ENCODE measurements around the gene TRIM17. TPM values are rescaled to one million over a fixed set of nuclear protein-coding genes. Genes with fewer than 3 reads are reported as not detected.

TRIM17 gene
- total and polyA plus RNA-seq, 2 donors from 2014 or later, result 1.3 to 6.5 TPM

DNA sequence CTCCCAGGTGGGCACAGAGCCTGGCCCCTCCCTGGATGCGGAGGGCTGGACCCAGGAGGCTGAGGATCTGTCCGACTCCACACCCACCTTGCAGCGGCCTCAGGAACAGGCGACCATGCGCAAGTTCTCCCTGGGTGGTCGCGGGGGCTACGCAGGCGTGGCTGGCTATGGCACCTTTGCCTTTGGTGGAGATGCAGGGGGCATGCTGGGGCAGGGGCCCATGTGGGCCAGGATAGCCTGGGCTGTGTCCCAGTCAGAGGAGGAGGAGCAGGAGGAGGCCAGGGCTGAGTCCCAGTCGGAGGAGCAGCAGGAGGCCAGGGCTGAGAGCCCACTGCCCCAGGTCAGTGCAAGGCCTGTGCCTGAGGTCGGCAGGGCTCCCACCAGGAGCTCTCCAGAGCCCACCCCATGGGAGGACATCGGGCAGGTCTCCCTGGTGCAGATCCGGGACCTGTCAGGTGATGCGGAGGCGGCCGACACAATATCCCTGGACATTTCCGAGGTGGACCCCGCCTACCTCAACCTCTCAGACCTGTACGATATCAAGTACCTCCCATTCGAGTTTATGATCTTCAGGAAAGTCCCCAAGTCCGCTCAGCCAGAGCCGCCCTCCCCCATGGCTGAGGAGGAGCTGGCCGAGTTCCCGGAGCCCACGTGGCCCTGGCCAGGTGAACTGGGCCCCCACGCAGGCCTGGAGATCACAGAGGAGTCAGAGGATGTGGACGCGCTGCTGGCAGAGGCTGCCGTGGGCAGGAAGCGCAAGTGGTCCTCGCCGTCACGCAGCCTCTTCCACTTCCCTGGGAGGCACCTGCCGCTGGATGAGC is 44.3 kb downstream of the TRIM17 start:
- intact Hi-C loops (cut with DNase I), result no loop called here
- H3K9ac ChIP-seq (ENCODE audit: low read length in 3 of 3), result no peak overlapping the region
- no peak for FAIRE-seq
- H3K36me3 ChIP-seq (ENCODE audit: control insufficient read depth in 2 of 3, insufficient read depth in 3 of 3, low read length in 3 of 3), result no peaks in the 10 kb centered on the region
- H3K9me3 ChIP-seq (ENCODE audit: control insufficient read depth in 2 of 3, insufficient read depth in 1 of 3, low read length in 3 of 3), result no peaks in the 10 kb centered on the region
- TF ChIP-seq, protein P1, sequence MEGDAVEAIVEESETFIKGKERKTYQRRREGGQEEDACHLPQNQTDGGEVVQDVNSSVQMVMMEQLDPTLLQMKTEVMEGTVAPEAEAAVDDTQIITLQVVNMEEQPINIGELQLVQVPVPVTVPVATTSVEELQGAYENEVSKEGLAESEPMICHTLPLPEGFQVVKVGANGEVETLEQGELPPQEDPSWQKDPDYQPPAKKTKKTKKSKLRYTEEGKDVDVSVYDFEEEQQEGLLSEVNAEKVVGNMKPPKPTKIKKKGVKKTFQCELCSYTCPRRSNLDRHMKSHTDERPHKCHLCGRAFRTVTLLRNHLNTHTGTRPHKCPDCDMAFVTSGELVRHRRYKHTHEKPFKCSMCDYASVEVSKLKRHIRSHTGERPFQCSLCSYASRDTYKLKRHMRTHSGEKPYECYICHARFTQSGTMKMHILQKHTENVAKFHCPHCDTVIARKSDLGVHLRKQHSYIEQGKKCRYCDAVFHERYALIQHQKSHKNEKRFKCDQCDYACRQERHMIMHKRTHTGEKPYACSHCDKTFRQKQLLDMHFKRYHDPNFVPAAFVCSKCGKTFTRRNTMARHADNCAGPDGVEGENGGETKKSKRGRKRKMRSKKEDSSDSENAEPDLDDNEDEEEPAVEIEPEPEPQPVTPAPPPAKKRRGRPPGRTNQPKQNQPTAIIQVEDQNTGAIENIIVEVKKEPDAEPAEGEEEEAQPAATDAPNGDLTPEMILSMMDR (IDR thresholded peaks at IDR 0.05; ENCODE audit: borderline replicate concordance, extremely low read depth, insufficient read depth), result no peak
- peak overlapping the region; percentile 63 to 83 for H3K27ac ChIP-seq (ENCODE audit: low read depth in 2 of 2, low read length in 2 of 2)
- DNase-seq, result peak; percentile 79 to 92 (median 86)
- H3K4me3 ChIP-seq (ENCODE audit: low read length in 3 of 3), result peak overlapping the region in 1 of 3 donors; percentile 39
- H3K27me3 ChIP-seq (ENCODE audit: control insufficient read depth, insufficient read depth, low read length), result no peaks in the 10 kb centered on the region
- H3K4me1 ChIP-seq (ENCODE audit: control insufficient read depth in 2 of 3, insufficient read depth in 2 of 3, low read depth in 1 of 3, low read length in 3 of 3), result peaks cover 0 to 12% (median 0%) of the 10 kb centered on the region in 3 donors

DNA sequence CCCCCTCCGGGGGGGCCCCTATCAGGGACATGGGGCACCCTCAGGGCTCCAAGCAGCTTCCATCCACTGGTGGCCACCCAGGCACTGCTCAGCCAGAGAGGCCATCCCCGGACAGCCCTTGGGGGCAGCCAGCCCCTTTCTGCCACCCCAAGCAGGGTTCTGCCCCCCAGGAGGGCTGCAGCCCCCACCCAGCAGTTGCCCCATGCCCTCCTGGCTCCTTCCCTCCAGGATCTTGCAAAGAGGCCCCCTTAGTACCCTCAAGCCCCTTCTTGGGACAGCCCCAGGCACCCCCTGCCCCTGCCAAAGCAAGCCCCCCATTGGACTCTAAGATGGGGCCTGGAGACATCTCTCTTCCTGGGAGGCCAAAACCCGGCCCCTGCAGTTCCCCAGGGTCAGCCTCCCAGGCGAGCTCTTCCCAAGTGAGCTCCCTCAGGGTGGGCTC is 44.9 kb downstream of the TRIM17 start:
- Histone ChIP-seq H3K27me3 (ENCODE audit: control insufficient read depth, insufficient read depth, low read length) (no peaks in the 10 kb centered on the region), H3K36me3 (ENCODE audit: control insufficient read depth in 2 of 3, insufficient read depth in 3 of 3, low read length in 3 of 3) (no peaks in the 10 kb centered on the region), H3K4me1 (ENCODE audit: control insufficient read depth in 2 of 3, insufficient read depth in 2 of 3, low read depth in 1 of 3, low read length in 3 of 3) (peaks cover 0 to 12% (median 0%) of the 10 kb centered on the region in 3 donors), H3K9ac (ENCODE audit: low read length in 3 of 3) (no peak overlapping the region), H3K27ac (ENCODE audit: low read depth in 2 of 2, low read length in 2 of 2) (peak overlapping the region; percentile 63 to 83), H3K9me3 (ENCODE audit: control insufficient read depth in 2 of 3, insufficient read depth in 1 of 3, low read length in 3 of 3) (no peaks in the 10 kb centered on the region), H3K4me3 (ENCODE audit: low read length in 3 of 3) (no peak overlapping the region)
- DNase-seq (no peak), FAIRE-seq (no peak)
- TF ChIP-seq, protein P1 (IDR thresholded peaks at IDR 0.05; ENCODE audit: borderline replicate concordance, extremely low read depth, insufficient read depth), result no peak
- intact Hi-C loops (cut with DNase I), result no loop called here

- no peak overlapping the region for H3K9ac ChIP-seq (ENCODE audit: low read length in 3 of 3)
- no peak overlapping the region for H3K4me3 ChIP-seq (ENCODE audit: low read length in 3 of 3)
- H3K36me3 ChIP-seq (ENCODE audit: control insufficient read depth in 2 of 3, insufficient read depth in 3 of 3, low read length in 3 of 3), result no peaks in the 10 kb centered on the region
- intact Hi-C loops (cut with DNase I), result no loop called here
- H3K27me3 ChIP-seq (ENCODE audit: control insufficient read depth, insufficient read depth, low read length), result no peaks in the 10 kb centered on the region
- no peak overlapping the region for H3K27ac ChIP-seq (ENCODE audit: low read depth in 2 of 2, low read length in 2 of 2)
- DNase-seq, result peak in 4 of 5 donors; percentile 30 to 80 (median 51)
- no peak for FAIRE-seq
- TF ChIP-seq, protein P1 (IDR thresholded peaks at IDR 0.05; ENCODE audit: borderline replicate concordance, extremely low read depth, insufficient read depth), result no peak
- no peaks in the 10 kb centered on the region for H3K9me3 ChIP-seq (ENCODE audit: control insufficient read depth in 2 of 3, insufficient read depth in 1 of 3, low read length in 3 of 3)
- peaks cover 0 to 12% (median 0%) of the 10 kb centered on the region in 3 donors for H3K4me1 ChIP-seq (ENCODE audit: control insufficient read depth in 2 of 3, insufficient read depth in 2 of 3, low read depth in 1 of 3, low read length in 3 of 3)
These were observed 45.5 kb downstream of the TRIM17 start for GRCh38 chr1:228370941-228371740.
